RWPE2 (cell line): ENCODE measurements around the gene TGFB1.

Experiments used
- ATAC-seq: fragments of 200-7000 bp; cut with Tn5 transposase; 3 replicates; pipeline ENCODE4 v1.9.1; 2021; ENCODE audit warnings: low read depth
- DNase-seq: peaks from one replicate; pipeline ENCODE4 v3.0.0-alpha.2; 2020; ENCODE audit warnings: low spot score
- H3K27ac ChIP-seq: fragments of 450-650 bp; 2 replicates; pipeline ENCODE4 v1.5.1; 2017; ENCODE audit warnings: mild to moderate bottlenecking; ENCODE audit not compliant: poor library complexity, severe bottlenecking
- H3K27me3 ChIP-seq: fragments of 250-450 bp; sonication (Bioruptor Pico); 2 replicates; pipeline ENCODE4 v1.5.1; 2021; ENCODE audit warnings: mild to moderate bottlenecking, moderate library complexity; ENCODE audit not compliant: insufficient read depth, poor library complexity, severe bottlenecking
- H3K36me3 ChIP-seq: fragments of 250-450 bp; sonication (Bioruptor Pico); 2 replicates; pipeline ENCODE4 v1.5.1; 2020; ENCODE audit warnings: low read depth, mild to moderate bottlenecking, moderate library complexity
- H3K4me1 ChIP-seq: fragments of 250-450 bp; sonication (Bioruptor Pico); 2 replicates; pipeline ENCODE4 v1.5.1; 2021; ENCODE audit warnings: mild to moderate bottlenecking, moderate library complexity; ENCODE audit not compliant: insufficient read depth, poor library complexity, severe bottlenecking
- H3K4me3 ChIP-seq: fragments of 250-450 bp; sonication (Bioruptor Pico); 2 replicates; pipeline ENCODE4 v1.5.1; 2021; ENCODE audit warnings: mild to moderate bottlenecking, moderate library complexity; ENCODE audit not compliant: severe bottlenecking
- H3K9me3 ChIP-seq: fragments of 250-450 bp; sonication (Bioruptor Pico); 2 replicates; pipeline ENCODE4 v1.5.1; 2021; ENCODE audit warnings: mild to moderate bottlenecking, moderate library complexity; ENCODE audit not compliant: severe bottlenecking
- TF ChIP-seq, protein P1 (sequence below): fragments of 450-650 bp; IDR thresholded peaks from one replicate; pipeline ENCODE4 v1.5.1; 2017; ENCODE audit warnings: mild to moderate bottlenecking, moderate library complexity; ENCODE audit not compliant: poor library complexity, severe bottlenecking

TGFB1 gene

DNA sequence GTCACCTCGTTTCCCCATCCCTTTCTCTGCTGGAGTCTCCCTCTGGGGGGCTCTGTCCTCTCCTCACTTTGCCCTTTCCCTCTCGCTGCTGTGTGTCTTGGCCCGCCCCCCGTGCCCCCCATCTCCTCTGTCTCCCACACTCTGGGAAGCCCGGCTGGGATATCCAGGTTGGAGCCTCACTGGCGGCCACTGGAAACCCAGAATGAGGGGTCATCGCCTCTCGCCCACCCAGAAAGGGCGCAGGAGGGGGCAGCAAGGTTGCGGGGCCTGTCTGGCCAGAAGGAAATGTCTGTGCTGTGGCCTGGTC lies 28.1 kb downstream of the TGFB1 start:
- Histone ChIP-seq H3K27me3 (no peaks in the 10 kb centered on the region), H3K36me3 (peaks cover 37% of the 10 kb centered on the region), H3K27ac (peak overlapping the region; percentile 91), H3K4me1 (peaks cover 50% of the 10 kb centered on the region), H3K9me3 (no peaks in the 10 kb centered on the region), H3K4me3 (no peak overlapping the region)
- no peak for ATAC-seq
- TF ChIP-seq, protein P1, sequence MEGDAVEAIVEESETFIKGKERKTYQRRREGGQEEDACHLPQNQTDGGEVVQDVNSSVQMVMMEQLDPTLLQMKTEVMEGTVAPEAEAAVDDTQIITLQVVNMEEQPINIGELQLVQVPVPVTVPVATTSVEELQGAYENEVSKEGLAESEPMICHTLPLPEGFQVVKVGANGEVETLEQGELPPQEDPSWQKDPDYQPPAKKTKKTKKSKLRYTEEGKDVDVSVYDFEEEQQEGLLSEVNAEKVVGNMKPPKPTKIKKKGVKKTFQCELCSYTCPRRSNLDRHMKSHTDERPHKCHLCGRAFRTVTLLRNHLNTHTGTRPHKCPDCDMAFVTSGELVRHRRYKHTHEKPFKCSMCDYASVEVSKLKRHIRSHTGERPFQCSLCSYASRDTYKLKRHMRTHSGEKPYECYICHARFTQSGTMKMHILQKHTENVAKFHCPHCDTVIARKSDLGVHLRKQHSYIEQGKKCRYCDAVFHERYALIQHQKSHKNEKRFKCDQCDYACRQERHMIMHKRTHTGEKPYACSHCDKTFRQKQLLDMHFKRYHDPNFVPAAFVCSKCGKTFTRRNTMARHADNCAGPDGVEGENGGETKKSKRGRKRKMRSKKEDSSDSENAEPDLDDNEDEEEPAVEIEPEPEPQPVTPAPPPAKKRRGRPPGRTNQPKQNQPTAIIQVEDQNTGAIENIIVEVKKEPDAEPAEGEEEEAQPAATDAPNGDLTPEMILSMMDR: no peak
- no peak for DNase-seq

DNA sequence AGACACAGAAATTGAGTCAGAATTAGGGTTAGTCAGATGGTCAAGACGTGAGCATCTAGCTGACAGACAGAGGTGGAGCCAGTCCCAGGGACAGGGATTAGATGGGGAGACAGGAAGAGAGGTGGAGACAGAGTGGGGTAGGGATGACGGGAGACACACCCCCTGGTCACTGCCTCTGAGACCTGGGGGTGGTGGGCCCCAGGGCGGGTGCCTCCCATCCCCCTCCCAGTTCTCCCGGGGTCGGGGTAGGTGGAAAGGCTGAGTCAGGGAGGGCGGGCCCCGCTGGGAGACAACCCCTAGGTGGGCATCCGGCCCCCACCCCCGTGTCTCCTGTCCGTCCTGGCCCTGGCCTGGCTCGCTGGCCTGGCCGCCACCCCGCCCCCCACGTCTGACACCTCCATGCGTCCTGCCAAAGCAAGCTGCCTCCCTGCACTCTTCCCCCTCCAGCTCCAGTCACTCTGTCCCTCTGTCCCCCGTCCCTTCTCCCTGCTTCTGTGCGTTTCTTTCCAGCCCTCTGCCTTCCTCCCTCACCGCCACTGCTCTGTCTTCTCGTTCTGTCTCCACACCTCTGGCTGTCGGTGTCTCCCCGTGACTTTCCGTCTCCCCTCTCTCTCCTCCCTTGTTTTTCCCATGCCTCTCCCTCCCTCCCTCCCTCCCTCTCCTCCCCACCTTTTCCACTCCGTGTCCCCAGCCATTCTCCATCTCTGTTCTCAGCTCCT lies 28.6 kb downstream of the TGFB1 start:
- Histone ChIP-seq H3K9me3 (no peaks in the 10 kb centered on the region), H3K27ac (peak overlapping the region; percentile 91), H3K36me3 (peaks cover 33% of the 10 kb centered on the region), H3K27me3 (no peaks in the 10 kb centered on the region), H3K4me3 (peak overlapping the region; percentile 2), H3K4me1 (peaks cover 50% of the 10 kb centered on the region)
- peak; percentile 58 for ATAC-seq
- DNase-seq: peak; percentile 89
- TF ChIP-seq, protein P1: no peak

DNA sequence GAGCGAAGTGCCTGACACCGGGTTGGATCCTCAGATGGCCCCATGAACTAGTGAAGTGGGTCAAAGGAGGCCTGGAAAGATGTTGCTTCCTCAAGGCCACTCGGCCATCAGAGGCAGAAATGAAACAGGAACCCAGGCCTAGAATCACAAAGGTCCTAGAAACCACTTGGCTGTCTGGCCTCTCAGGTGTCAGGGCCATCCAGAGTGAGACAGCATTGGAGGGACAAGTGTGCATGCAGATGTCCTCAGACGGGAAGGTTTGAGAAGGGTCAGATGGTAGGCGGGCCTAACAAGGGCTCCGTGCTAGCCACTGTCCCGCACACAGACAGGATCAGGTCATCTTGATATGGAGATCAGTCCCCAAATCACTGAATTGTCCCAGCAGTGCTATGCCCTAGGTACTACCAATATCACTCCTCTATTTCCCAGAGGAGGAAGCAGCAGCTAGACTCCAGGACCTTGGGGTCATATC lies 29.5 kb downstream of the TGFB1 start:
- no peak for ATAC-seq
- peak overlapping the region; percentile 91 for H3K27ac ChIP-seq

DNA sequence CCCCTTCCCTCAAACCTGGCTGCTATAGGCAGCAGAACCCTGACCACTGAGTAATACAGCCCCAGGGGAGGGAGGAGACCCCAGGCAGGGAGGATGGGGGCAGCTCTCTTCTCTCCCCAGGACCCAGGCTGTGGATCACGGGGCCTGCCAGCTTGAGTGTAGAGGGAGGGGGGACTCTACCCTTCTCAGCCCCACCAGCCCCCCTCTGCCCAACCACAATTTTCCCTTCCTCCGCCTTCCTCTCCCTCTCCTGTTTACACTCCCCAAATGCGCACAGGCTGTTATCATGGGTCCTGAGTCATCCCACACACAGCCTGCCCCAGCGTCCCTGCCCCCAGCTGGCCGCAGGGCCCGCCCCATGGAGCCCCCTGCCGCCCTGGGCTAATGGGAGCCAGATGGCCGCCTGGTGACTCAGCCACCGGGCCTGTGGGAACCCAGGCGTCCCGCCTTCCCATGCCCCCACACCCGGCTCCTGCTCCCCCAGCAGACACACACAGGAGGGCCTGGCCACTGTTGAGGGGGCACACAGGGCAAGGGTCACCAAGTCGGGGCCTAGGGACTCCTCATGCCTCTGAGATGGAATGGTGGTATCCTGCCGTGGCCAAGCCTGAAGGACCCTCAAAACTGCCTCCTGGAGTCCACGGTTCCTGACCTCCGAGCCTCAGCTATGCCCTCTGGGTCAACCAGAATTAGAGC lies 30.1 kb downstream of the TGFB1 start:
- peaks cover 34% of the 10 kb centered on the region for H3K36me3 ChIP-seq
- TF ChIP-seq, protein P1: no peak
- no peak overlapping the region for H3K4me3 ChIP-seq
- ATAC-seq (peak; percentile 37), DNase-seq (no peak)
- no peaks in the 10 kb centered on the region for H3K27me3 ChIP-seq
- H3K4me1 ChIP-seq: peaks cover 47% of the 10 kb centered on the region
- no peaks in the 10 kb centered on the region for H3K9me3 ChIP-seq
- peak overlapping the region; percentile 91 for H3K27ac ChIP-seq

More for the DNA sequence above, 29.5 kb downstream of the TGFB1 start:
- H3K4me1 ChIP-seq: peaks cover 50% of the 10 kb centered on the region
- no peak overlapping the region for H3K4me3 ChIP-seq
- DNase-seq: no peak
- no peaks in the 10 kb centered on the region for H3K9me3 ChIP-seq
- TF ChIP-seq, protein P1: no peak
- H3K27me3 ChIP-seq: no peaks in the 10 kb centered on the region
- H3K36me3 ChIP-seq: peaks cover 33% of the 10 kb centered on the region

DNA sequence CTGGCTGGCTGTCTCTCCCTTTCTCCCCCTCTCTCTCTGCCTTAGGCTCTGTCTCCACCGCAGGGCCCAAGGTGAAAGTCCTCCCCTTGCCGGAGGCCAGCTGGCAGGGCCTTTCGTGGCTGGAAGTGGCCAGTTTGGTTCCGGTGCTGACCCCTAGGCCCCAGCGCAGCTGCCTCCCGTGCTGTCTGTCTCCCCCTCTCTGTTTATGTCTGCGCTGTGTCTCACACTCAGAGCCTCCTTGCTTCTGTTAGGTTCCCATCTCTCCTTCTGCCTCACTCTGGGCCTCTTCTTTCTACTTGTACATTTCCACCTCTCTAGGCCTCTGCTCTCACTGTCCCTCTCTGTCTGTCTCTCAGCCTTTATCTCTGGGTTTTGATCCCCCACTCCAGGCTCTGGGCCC lies 30.7 kb downstream of the TGFB1 start:
- Histone ChIP-seq H3K27ac (peak overlapping the region; percentile 91), H3K36me3 (peaks cover 29% of the 10 kb centered on the region), H3K4me1 (peaks cover 44% of the 10 kb centered on the region), H3K27me3 (no peaks in the 10 kb centered on the region), H3K4me3 (no peak overlapping the region), H3K9me3 (no peaks in the 10 kb centered on the region)
- TF ChIP-seq, protein P1: no peak
- no peak for DNase-seq
- ATAC-seq: no peak
